ENCODE measurements around the gene RAB3GAP2. TPM values are rescaled to one million over a fixed set of nuclear protein-coding genes. Genes with fewer than 3 reads are reported as not detected.
"Not testable (repeated sequence)": the region's sequence is repeated elsewhere in the genome, so short reads cannot be mapped to it uniquely, and the experiment has no call there.

RAB3GAP2 gene
- total RNA-seq, 1 donor from 2014 or later: 37.0 TPM

- no peak for DNase-seq
These were observed 136.5 kb downstream of the RAB3GAP2 start for GRCh38 chr1:220135755-220136154.

GRCh38 chr1:220129479-220130210 is 142.6 kb downstream of the RAB3GAP2 start:
- DNase-seq: no peak

DNA sequence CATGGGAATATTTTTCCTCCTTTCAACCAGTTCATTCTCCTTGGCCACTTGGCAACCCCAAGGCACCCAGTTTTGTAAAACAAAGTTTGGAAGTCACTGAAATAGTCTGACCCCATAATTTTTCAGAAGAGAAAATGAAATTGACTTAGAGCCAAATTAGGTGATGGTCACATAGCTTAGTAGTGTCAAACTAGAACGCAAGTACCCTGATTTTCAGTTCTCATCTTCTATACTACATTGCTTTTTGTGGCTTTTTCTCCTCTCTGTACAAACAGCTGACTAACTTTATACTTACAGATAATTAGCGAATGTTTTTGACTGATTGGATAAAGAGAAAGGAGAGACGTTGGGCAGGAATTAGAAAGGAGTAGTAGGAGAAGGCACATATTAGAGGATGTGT is 145.2 kb downstream of the RAB3GAP2 start:
- no peak for DNase-seq

GRCh38 chr1:220124542-220124941 is 147.7 kb downstream of the RAB3GAP2 start:
- DNase-seq: no peak

DNA sequence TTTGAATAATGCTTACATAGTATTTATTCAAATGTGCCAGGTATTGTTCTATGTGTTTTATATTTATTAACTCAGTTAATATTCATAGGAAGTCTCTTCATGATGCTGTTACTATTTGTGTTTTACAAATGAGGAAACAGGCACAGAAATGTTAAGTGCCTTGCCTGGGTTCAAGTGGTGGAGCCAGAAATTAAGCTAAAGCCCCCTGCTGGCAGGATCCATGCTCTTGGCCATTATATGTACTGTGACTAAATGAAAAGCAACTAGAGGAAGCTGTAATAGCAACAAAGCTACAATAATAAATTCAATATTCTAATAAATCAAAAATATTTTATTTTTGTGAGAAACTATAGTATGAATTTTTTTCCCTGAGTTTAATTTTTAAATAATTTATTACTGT is 148.4 kb downstream of the RAB3GAP2 start:
- DNase-seq: no peak

DNA sequence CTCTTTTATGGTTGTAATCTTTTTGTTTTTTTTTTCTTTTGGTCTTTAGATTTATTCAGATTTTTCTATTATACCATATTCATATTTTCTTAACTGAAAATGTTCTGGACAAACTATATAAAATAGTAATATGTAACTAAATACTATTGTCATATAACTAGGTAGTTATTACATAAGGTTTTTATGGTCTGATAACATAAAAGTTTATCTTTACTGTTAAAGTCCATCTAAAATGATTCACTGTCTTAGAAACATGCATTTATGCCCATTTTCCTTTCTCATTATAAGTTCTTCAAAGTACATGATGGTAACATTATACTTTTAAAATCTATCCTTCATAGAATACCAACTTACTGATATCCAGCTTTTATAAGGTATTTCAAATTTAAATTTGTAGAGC is 149.2 kb downstream of the RAB3GAP2 start:
- no peak for DNase-seq

- DNase-seq: no peak
These were observed 150.3 kb downstream of the RAB3GAP2 start for GRCh38 chr1:220121791-220122530.

- no peak for DNase-seq
These were observed 153.2 kb downstream of the RAB3GAP2 start for GRCh38 chr1:220119043-220119512.

DNA sequence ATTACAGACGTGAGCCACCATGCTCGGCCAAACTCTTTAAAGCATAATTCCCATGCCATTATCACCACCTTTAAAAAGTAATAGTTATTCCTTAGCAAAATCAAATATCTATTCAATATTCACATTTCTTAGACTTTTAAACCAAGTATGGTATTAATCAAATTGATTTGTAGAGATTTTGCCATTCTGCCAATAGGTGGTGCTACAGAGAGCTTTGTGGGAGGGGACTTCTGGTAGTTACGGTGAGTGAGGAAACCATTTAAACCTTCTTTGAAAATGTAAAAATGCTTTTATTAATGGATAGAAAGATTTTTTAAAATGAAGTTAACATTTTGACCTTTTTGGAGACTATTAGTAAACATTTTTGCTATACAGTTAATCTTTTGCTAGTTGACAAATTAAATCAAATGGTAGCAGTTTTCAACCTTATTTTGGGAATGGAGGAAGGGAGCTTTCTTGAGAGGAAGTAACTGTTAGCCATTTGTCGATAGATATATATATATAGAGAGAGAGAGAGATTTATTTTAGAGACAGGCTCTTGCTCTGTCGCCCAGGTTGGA is 159.0 kb downstream of the RAB3GAP2 start:
- DNase-seq: no peak

GRCh38 chr1:220112600-220112999 is 159.7 kb downstream of the RAB3GAP2 start:
- DNase-seq: not testable (repeated sequence)

DNA sequence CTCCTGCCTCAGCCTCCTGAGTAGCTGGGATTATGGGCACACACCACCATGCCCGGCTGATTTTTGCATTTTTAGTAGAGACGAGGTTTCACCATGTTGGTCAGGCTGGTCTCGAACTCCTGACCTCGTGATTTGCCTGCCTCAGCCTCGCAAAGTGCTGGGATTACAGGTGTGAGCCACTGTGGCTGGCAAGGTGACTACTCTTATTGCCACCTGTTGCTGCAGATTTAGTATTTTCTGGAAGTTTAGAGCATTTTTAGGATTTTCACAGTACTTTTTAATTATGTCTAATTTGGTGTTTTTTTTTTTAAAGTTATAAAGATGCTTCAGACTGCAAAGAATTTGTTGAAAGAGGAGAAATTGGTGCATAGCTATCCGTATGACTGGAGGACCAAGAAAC is 161.8 kb downstream of the RAB3GAP2 start:
- DNase-seq: not testable (repeated sequence)

DNA sequence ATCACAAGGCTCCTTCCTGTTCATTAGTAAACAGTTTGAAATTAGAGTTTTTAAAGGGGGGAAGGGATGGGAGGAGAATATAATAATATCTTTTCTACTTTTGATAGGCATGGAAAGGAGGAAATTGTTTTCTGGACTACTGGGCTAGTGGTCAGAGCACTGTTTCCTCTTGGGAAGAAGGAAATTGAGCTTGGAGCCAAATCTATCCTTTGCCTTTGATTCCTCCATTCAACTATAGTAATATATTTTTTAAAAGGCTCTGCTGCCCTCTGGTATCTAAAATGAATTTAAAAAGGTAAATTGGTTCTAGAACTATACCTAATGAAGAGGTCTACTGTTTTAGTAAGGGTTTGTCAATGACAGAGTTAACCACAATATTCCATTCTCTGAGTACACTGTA is 172.4 kb downstream of the RAB3GAP2 start:
- no peak for DNase-seq

Small RNA genes lying within 50 kb of the gene (small RNA-seq; reads per million reads assigned to genes)
- gene MIR194-1 (ENCODE audit: low replicate concordance): 0.06 reads per million
- 2.1 reads per million, percentile 90 among the genes with 10 or more reads in this experiment for gene MIR215 (ENCODE audit: low replicate concordance)
- gene MIR664A (ENCODE audit: low replicate concordance): not detected
- 0.06 reads per million for gene SNORA36B (ENCODE audit: low replicate concordance)

Other genes with a start within 250 kb of the RAB3GAP2 start
- 110 TPM for gene EPRS1, start 225.9 kb downstream of the RAB3GAP2 start, total RNA-seq
- 20.3 TPM for gene BPNT1, start 182.7 kb downstream of the RAB3GAP2 start, total RNA-seq
- gene IARS2, start 178.3 kb downstream of the RAB3GAP2 start, total RNA-seq: 89.8 TPM

Measured in tongue (tissue), 3 donors.